ENCODE measurements around the gene PFDN1. TPM values are rescaled to one million over a fixed set of nuclear protein-coding genes. Genes with fewer than 3 reads are reported as not detected.

The PFDN1 gene
- total and polyA plus RNA-seq, 2 experiments from 2014 or later, result 119 to 256 TPM

DNA sequence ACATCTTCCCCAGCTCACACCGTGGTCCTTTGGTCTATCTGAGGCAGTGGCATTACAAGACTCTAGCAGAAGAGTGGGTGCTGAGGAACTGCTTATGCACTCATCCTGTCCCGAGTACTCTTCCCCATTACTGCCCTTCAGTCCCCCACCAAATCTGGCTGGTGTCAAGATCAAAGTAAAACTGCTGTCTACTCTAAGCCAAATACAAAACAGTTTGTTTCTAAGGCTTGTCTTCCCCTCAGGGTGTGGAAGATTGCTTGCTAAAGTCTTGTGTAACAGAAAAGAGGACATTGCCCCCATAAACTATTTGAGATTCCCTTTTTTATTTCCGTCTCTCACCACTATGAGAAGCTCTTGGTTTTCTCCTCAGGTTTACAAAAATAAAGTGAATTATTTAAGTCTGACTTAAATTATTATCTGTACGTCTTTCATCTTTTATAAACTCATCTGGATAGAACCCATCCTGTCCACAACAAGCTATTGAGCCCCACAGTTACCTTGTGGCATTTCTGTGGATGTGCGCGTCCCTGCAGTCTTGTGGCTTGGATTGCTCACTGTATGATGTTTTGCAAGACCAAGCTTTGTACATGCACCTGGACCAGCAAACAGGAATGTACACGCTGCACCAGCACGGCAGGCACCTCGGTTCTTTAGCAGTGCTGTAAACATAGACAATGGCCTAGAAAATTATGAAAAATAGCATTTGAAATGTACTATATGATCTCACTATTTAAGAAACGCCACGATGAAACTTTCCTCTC lies 66.9 kb downstream of the PFDN1 start:
- H4K20me1 ChIP-seq (replicated peaks; ENCODE audit: insufficient read depth), result no peaks in the 10 kb centered on the region
- DNase-seq (ENCODE audit: low spot score), result no peak
- no peaks in the 10 kb centered on the region; the same call in 2 of the 3 replicates for H3K9me3 Mint-ChIP-seq
- 0 out of 2 replicates have a peak, but pooled peaks cover 6% of the 10 kb centered on the region for H3K9me2 ChIP-seq (ENCODE audit: insufficient read depth)
- H2AFZ ChIP-seq, result no peak overlapping the region
- H3K27ac Mint-ChIP-seq, result no peak overlapping the region
- H3F3A ChIP-seq (replicated peaks; ENCODE audit: low read depth), result no peaks in the 10 kb centered on the region
- H3K4me1 Mint-ChIP-seq, result peaks cover 2% of the 10 kb centered on the region; the same call in 1 of the 3 replicates
- no peak overlapping the region for H3K4me3 ChIP-seq
- H3K36me3 ChIP-seq (ENCODE audit: insufficient read depth), result no peaks in the 10 kb centered on the region
- no peaks in the 10 kb centered on the region for H3K27me3 ChIP-seq (ENCODE audit: insufficient read depth)
- no peak overlapping the region for H3K4me2 ChIP-seq
- no peak overlapping the region for H3K27ac ChIP-seq (ENCODE audit: low read depth)
- no peak overlapping the region for H3K4me3 Mint-ChIP-seq
- ATAC-seq, result no peak
- peaks cover 2% of the 10 kb centered on the region for H3K27me3 Mint-ChIP-seq (ENCODE audit: insufficient read depth, low read depth, poor library complexity)
- H3K36me3 Mint-ChIP-seq (ENCODE audit: low read depth), result no peaks in the 10 kb centered on the region
- H3K4me1 ChIP-seq (ENCODE audit: insufficient read depth), result 0 out of 2 replicates have a peak, but pooled peaks cover under 1% of the 10 kb centered on the region
- TF ChIP-seq EZH2 (IDR thresholded peaks at IDR 0.05; ENCODE audit: low read depth, unreplicated experiment), result no peak
- no peak for TF ChIP-seq STAT1 (IDR thresholded peaks at IDR 0.05; ENCODE audit: unreplicated experiment)
- no peak for TF ChIP-seq CREB1 (CRISPR knock-in tag; IDR thresholded peaks at IDR 0.05; ENCODE audit: low read depth)
- no peak for TF ChIP-seq POLR2AphosphoS5 (IDR thresholded peaks at IDR 0.05; ENCODE audit: low read depth)
- TF ChIP-seq NANOG (IDR thresholded peaks at IDR 0.05; ENCODE audit: borderline replicate concordance), result no peak
- TF ChIP-seq EZH2phosphoT487 (IDR thresholded peaks at IDR 0.05; ENCODE audit: unreplicated experiment), result no peak
- TF ChIP-seq, protein P1, sequence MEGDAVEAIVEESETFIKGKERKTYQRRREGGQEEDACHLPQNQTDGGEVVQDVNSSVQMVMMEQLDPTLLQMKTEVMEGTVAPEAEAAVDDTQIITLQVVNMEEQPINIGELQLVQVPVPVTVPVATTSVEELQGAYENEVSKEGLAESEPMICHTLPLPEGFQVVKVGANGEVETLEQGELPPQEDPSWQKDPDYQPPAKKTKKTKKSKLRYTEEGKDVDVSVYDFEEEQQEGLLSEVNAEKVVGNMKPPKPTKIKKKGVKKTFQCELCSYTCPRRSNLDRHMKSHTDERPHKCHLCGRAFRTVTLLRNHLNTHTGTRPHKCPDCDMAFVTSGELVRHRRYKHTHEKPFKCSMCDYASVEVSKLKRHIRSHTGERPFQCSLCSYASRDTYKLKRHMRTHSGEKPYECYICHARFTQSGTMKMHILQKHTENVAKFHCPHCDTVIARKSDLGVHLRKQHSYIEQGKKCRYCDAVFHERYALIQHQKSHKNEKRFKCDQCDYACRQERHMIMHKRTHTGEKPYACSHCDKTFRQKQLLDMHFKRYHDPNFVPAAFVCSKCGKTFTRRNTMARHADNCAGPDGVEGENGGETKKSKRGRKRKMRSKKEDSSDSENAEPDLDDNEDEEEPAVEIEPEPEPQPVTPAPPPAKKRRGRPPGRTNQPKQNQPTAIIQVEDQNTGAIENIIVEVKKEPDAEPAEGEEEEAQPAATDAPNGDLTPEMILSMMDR (conservative IDR thresholded peaks at IDR 0.05; ENCODE audit: low read depth in 2 of 2), result no peak
- no peak for TF ChIP-seq ZNF114 (CRISPR knock-in tag; IDR thresholded peaks at IDR 0.05)
- TF ChIP-seq, protein P2, sequence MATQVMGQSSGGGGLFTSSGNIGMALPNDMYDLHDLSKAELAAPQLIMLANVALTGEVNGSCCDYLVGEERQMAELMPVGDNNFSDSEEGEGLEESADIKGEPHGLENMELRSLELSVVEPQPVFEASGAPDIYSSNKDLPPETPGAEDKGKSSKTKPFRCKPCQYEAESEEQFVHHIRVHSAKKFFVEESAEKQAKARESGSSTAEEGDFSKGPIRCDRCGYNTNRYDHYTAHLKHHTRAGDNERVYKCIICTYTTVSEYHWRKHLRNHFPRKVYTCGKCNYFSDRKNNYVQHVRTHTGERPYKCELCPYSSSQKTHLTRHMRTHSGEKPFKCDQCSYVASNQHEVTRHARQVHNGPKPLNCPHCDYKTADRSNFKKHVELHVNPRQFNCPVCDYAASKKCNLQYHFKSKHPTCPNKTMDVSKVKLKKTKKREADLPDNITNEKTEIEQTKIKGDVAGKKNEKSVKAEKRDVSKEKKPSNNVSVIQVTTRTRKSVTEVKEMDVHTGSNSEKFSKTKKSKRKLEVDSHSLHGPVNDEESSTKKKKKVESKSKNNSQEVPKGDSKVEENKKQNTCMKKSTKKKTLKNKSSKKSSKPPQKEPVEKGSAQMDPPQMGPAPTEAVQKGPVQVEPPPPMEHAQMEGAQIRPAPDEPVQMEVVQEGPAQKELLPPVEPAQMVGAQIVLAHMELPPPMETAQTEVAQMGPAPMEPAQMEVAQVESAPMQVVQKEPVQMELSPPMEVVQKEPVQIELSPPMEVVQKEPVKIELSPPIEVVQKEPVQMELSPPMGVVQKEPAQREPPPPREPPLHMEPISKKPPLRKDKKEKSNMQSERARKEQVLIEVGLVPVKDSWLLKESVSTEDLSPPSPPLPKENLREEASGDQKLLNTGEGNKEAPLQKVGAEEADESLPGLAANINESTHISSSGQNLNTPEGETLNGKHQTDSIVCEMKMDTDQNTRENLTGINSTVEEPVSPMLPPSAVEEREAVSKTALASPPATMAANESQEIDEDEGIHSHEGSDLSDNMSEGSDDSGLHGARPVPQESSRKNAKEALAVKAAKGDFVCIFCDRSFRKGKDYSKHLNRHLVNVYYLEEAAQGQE (IDR thresholded peaks at IDR 0.05; ENCODE audit: unreplicated experiment), result no peak
- TF ChIP-seq JUNB (IDR thresholded peaks at IDR 0.05; ENCODE audit: unreplicated experiment), result no peak
- no peaks in the 10 kb centered on the region for H3K79me2 ChIP-seq (replicated peaks; ENCODE audit: insufficient read depth)

Data from GM23338 (cell line).